ENCODE results near the gene FCER1G. TPM values are rescaled to one million over a fixed set of nuclear protein-coding genes. Genes with fewer than 3 reads are reported as not detected.

The FCER1G gene
- total and polyA plus RNA-seq, 2 of the 4 experiments (the other 2 are of a cell fraction), result 0.44 TPM; not detected in 1

DNA sequence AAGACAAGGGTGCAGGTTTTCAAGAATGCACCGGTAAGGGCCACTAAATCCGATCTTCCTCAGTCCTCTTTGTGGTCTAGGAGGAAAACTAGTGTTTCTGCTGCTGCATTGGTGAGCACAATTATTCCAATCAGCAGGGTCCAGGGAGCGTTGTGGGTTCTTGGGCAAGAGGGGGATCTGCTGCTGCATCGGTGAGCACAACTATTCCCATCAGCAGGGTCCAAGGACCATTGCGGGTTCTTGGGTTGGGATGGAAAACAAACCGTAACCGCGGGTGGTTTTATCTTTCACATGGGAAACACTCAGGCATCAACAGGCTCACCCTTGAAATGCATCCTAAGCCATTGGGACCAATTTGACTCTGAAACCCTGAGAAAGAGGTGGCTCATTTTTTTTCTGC is 36.5 kb downstream of the FCER1G start:
- TF ChIP-seq MXI1 (IDR thresholded peaks at IDR 0.05; ENCODE audit: borderline replicate concordance, low read depth, low read length) (no peak), CEBPB (IDR thresholded peaks at IDR 0.05; ENCODE audit: low read depth, low read length) (no peak), POLR2A (IDR thresholded peaks at IDR 0.05; ENCODE audit: low read depth, low read length) (no peak), RAD21 (IDR thresholded peaks at IDR 0.05; ENCODE audit: low read length) (no peak), NFE2L2 (IDR thresholded peaks at IDR 0.05; ENCODE audit: low read depth, low read length) (no peak), RCOR1 (IDR thresholded peaks at IDR 0.05; ENCODE audit: insufficient replicate concordance, low read length) (no peak), FOS (IDR thresholded peaks at IDR 0.05; ENCODE audit: low read depth, low read length) (no peak), CHD1 (IDR thresholded peaks at IDR 0.05; ENCODE audit: low read depth, low read length) (no peak), RFX5 (IDR thresholded peaks at IDR 0.05; ENCODE audit: low read depth, low read length) (no peak), MAFK (IDR thresholded peaks at IDR 0.05; ENCODE audit: low read depth, low read length) (no peak), SMC3 (IDR thresholded peaks at IDR 0.05; ENCODE audit: low read depth, low read length) (no peak), BHLHE40 (IDR thresholded peaks at IDR 0.05; ENCODE audit: low read depth, low read length) (no peak), MAZ (IDR thresholded peaks at IDR 0.05; ENCODE audit: borderline replicate concordance, low read depth, low read length) (no peak)
- TF ChIP-seq, protein P1, sequence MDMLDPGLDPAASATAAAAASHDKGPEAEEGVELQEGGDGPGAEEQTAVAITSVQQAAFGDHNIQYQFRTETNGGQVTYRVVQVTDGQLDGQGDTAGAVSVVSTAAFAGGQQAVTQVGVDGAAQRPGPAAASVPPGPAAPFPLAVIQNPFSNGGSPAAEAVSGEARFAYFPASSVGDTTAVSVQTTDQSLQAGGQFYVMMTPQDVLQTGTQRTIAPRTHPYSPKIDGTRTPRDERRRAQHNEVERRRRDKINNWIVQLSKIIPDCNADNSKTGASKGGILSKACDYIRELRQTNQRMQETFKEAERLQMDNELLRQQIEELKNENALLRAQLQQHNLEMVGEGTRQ (IDR thresholded peaks at IDR 0.05; ENCODE audit: low read depth, low read length), result no peak
- TF ChIP-seq, protein P2, sequence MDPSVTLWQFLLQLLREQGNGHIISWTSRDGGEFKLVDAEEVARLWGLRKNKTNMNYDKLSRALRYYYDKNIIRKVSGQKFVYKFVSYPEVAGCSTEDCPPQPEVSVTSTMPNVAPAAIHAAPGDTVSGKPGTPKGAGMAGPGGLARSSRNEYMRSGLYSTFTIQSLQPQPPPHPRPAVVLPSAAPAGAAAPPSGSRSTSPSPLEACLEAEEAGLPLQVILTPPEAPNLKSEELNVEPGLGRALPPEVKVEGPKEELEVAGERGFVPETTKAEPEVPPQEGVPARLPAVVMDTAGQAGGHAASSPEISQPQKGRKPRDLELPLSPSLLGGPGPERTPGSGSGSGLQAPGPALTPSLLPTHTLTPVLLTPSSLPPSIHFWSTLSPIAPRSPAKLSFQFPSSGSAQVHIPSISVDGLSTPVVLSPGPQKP (IDR thresholded peaks at IDR 0.05; ENCODE audit: borderline replicate concordance, low read depth, low read length), result no peak
- TF ChIP-seq, protein P3, sequence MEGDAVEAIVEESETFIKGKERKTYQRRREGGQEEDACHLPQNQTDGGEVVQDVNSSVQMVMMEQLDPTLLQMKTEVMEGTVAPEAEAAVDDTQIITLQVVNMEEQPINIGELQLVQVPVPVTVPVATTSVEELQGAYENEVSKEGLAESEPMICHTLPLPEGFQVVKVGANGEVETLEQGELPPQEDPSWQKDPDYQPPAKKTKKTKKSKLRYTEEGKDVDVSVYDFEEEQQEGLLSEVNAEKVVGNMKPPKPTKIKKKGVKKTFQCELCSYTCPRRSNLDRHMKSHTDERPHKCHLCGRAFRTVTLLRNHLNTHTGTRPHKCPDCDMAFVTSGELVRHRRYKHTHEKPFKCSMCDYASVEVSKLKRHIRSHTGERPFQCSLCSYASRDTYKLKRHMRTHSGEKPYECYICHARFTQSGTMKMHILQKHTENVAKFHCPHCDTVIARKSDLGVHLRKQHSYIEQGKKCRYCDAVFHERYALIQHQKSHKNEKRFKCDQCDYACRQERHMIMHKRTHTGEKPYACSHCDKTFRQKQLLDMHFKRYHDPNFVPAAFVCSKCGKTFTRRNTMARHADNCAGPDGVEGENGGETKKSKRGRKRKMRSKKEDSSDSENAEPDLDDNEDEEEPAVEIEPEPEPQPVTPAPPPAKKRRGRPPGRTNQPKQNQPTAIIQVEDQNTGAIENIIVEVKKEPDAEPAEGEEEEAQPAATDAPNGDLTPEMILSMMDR (conservative IDR thresholded peaks at IDR 0.05; ENCODE audit: low read depth, low read length), result no peak
- no peaks in the 10 kb centered on the region for H3K9me1 ChIP-seq (ENCODE audit: insufficient read depth, low read length)
- no peak overlapping the region for H2BK120ac ChIP-seq (ENCODE audit: low read depth, low read length)
- intact Hi-C loops (cut with micrococcal nuclease) (no loop called here), in situ Hi-C loops (cut with MboI; ENCODE audit: low sequenced_read_pairs) (no loop called here), dilution Hi-C loops (cut with HindIII; ENCODE audit: low sequenced_read_pairs, unreplicated experiment) (no loop called here)
- peaks cover under 1% of the 10 kb centered on the region; the same call in 1 of the 2 replicates for H3K9me3 ChIP-seq (ENCODE audit: control insufficient read depth, insufficient read depth, low read length)
- DNase-seq (no peak), ATAC-seq (ENCODE audit: low read depth) (no peak)
- H3K4me2 ChIP-seq (ENCODE audit: low read depth, low read length), result no peak overlapping the region
- no peak overlapping the region for H4K8ac ChIP-seq (ENCODE audit: low read depth in 2 of 2, low read length in 2 of 2)
- H3K4ac ChIP-seq (ENCODE audit: low read depth, low read length), result no peak overlapping the region
- H2AK5ac ChIP-seq (ENCODE audit: low read depth, low read length), result no peak overlapping the region
- H2AFZ ChIP-seq (replicated peaks; ENCODE audit: low read length, poor library complexity), result no peak overlapping the region
- ChIA-PET CTCF (no interaction called here), POLR2A (ENCODE audit: unreplicated experiment) (no interaction called here)
- no peak overlapping the region for H2AK9ac ChIP-seq (replicated peaks; ENCODE audit: low read depth, low read length, poor library complexity)
- H3K36me3 ChIP-seq (ENCODE audit: control insufficient read depth, insufficient read depth, low read length), result no peaks in the 10 kb centered on the region
- no peak overlapping the region for H3K27ac ChIP-seq (ENCODE audit: insufficient read depth, low read length)
- 100% methylated on average over 1 of the region's 8 CpGs; no CpG with 5 or more reads in 1 of the 2 experiments for WGBS, 2 experiments (ENCODE audit: extremely low coverage in 2 of 2, insufficient read length in 1 of 2)
- no peak overlapping the region for H2BK20ac ChIP-seq (ENCODE audit: low read depth, low read length)
- H3K14ac ChIP-seq (replicated peaks; ENCODE audit: low read depth, low read length), result no peak overlapping the region
- H2BK5ac ChIP-seq (ENCODE audit: low read depth, low read length, poor library complexity, severe bottlenecking), result no peak overlapping the region
- H4K5ac ChIP-seq (ENCODE audit: low read depth, low read length), result no peak overlapping the region
- H3K56ac ChIP-seq (ENCODE audit: extremely low read depth, insufficient read depth, low read length), result no peak overlapping the region
- H3K9ac ChIP-seq (ENCODE audit: low read depth, low read length), result no peak overlapping the region
- no TSS peak for BruUV-seq (replicated peaks)
- no peaks in the 10 kb centered on the region for H4K20me1 ChIP-seq (ENCODE audit: insufficient read depth, low read length)
- no peaks in the 10 kb centered on the region for H3K4me1 ChIP-seq (ENCODE audit: control insufficient read depth, insufficient read depth, low read length)
- H3K18ac ChIP-seq (ENCODE audit: low read depth, low read length), result no peak overlapping the region
- no peak overlapping the region for H2BK15ac ChIP-seq (ENCODE audit: low read depth, low read length)
- H3K23ac ChIP-seq (ENCODE audit: low read depth, low read length), result no peak overlapping the region
- H3K79me1 ChIP-seq (ENCODE audit: low read depth in 1 of 2, low read length in 2 of 2), result no peaks in the 10 kb centered on the region
- no peak overlapping the region for H3K4me3 ChIP-seq (ENCODE audit: insufficient read depth, low read depth, low read length)
- no peak overlapping the region for H4K91ac ChIP-seq (ENCODE audit: insufficient read depth, low read depth, low read length)
- peaks cover 3% of the 10 kb centered on the region for H3K27me3 ChIP-seq (ENCODE audit: control insufficient read depth, insufficient read depth, low read length)

All from IMR-90 (cell line).